CD14-positive monocyte (primary cell): Measurements from ENCODE around the gene CNTNAP2. TPM values are rescaled to one million over a fixed set of nuclear protein-coding genes. Genes with fewer than 3 reads are reported as not detected.

Source experiments
- DNase-seq, 3 donors: peaks; one replicate each; pipeline ENCODE4 v3.0.0-alpha.2; 2011 to 2022
- H2AFZ ChIP-seq: 2 replicates; pipeline ENCODE4 v1.6.0; 2012; ENCODE audit warnings: mild to moderate bottlenecking, low read depth, low read length, inconsistent platforms; ENCODE audit not compliant: insufficient read depth, poor library complexity, severe bottlenecking
- H3K27ac ChIP-seq, 2 donors: 1 replicate in 1 of 2; 2 replicates in 1 of 2; pipeline ENCODE4 v1.5.1; 2012 to 2013; ENCODE audit warnings: low read length in 2 of 2, control low read depth in 1 of 2, inconsistent platforms in 1 of 2, low read depth in 1 of 2, mild to moderate bottlenecking in 1 of 2
- H3K27me3 ChIP-seq, 2 donors: one replicate each; pipeline versions ENCODE4 v1.6.0 to v1.6.1; 2011 to 2013; ENCODE audit warnings: low read length in 2 of 2; ENCODE audit not compliant: control insufficient read depth in 2 of 2, insufficient read depth in 2 of 2
- H3K36me3 ChIP-seq, 2 donors: replicated peaks in 1 of 2; 1 replicate in 1 of 2; 2 replicates in 1 of 2; pipeline versions ENCODE4 v1.5.1 to v1.6.1; 2012 to 2013; ENCODE audit warnings: low read length in 2 of 2, control low read depth in 1 of 2, inconsistent platforms in 1 of 2, mild to moderate bottlenecking in 1 of 2; ENCODE audit not compliant: insufficient read depth in 2 of 2, control insufficient read depth in 1 of 2
- H3K4me1 ChIP-seq, 2 donors: 1 replicate in 1 of 2; 2 replicates in 1 of 2; pipeline versions ENCODE4 v1.5.1 to v1.6.1; 2012 to 2013; ENCODE audit warnings: low read length in 2 of 2, control low read depth in 1 of 2, inconsistent platforms in 1 of 2, mild to moderate bottlenecking in 1 of 2, moderate library complexity in 1 of 2; ENCODE audit not compliant: insufficient read depth in 2 of 2, control insufficient read depth in 1 of 2
- H3K4me2 ChIP-seq: replicated peaks from 2 replicates; pipeline ENCODE3; 2012; ENCODE audit warnings: low read length, moderate library complexity, mild to moderate bottlenecking; ENCODE audit not compliant: poor library complexity, severe bottlenecking; ENCODE audit errors: extremely low read depth
- H3K4me3 ChIP-seq, 3 experiments: fragments of 200-600 bp in 1 of 3; sonication (generic) in 1 of 3; replicated peaks in 1 of 3; 1 replicate in 2 of 3; 2 replicates in 1 of 3; pipeline ENCODE4 v1.5.1; 2011 to 2013; ENCODE audit warnings: low read length in 3 of 3, mild to moderate bottlenecking in 3 of 3, control low read depth in 2 of 3, low read depth in 2 of 3, inconsistent platforms in 1 of 3, moderate library complexity in 1 of 3
- H3K79me2 ChIP-seq: 2 replicates; pipeline ENCODE4 v1.6.0; 2012; ENCODE audit warnings: mild to moderate bottlenecking, control low read depth, inconsistent platforms, low read length, moderate library complexity; ENCODE audit not compliant: insufficient read depth
- H3K9ac ChIP-seq: 2 replicates; pipeline ENCODE4 v1.6.0; 2017; ENCODE audit warnings: low read length, mild to moderate bottlenecking; ENCODE audit not compliant: insufficient read depth, poor library complexity, severe bottlenecking
- H3K9me3 ChIP-seq, 2 donors: replicated peaks in 1 of 2; 1 replicate in 1 of 2; 2 replicates in 1 of 2; pipeline versions ENCODE4 v1.5.1 to v1.6.1; 2012 to 2013; ENCODE audit warnings: low read length in 2 of 2, control low read depth in 1 of 2; ENCODE audit not compliant: control insufficient read depth in 1 of 2, insufficient read depth in 1 of 2
- H4K20me1 ChIP-seq: 2 replicates; pipeline ENCODE4 v1.6.0; 2012; ENCODE audit warnings: mild to moderate bottlenecking, low read length, control low read depth, moderate library complexity; ENCODE audit not compliant: insufficient read depth
- H3K27ac Mint-ChIP-seq, 7 donors: one replicate each; pipeline ENCODE4 v1.8.0; 2020; ENCODE audit warnings: mild to moderate bottlenecking in 7 of 7, mixed read lengths in 7 of 7, moderate library complexity in 6 of 7, inconsistent platforms in 2 of 7
- H3K27me3 Mint-ChIP-seq, 3 donors: one replicate each; pipeline ENCODE4 v1.8.0; 2021 to 2022; ENCODE audit warnings: low read depth in 3 of 3, mild to moderate bottlenecking in 3 of 3, mixed read lengths in 3 of 3, moderate library complexity in 3 of 3, inconsistent platforms in 1 of 3
- H3K36me3 Mint-ChIP-seq, 2 donors: one replicate each; pipeline ENCODE4 v1.8.0; 2020; ENCODE audit warnings: mixed read lengths in 2 of 2, inconsistent platforms in 1 of 2, mild to moderate bottlenecking in 1 of 2
- H3K4me1 Mint-ChIP-seq: one replicate; pipeline ENCODE4 v1.8.0; 2020; ENCODE audit warnings: mild to moderate bottlenecking, mixed read lengths
- H3K4me3 Mint-ChIP-seq, 2 donors: one replicate each; pipeline ENCODE4 v1.8.0; 2020; ENCODE audit warnings: mild to moderate bottlenecking in 2 of 2, mixed read lengths in 2 of 2, moderate library complexity in 1 of 2
- H3K9me3 Mint-ChIP-seq, 7 donors: one replicate each; pipeline ENCODE4 v1.8.0; 2020 to 2022; ENCODE audit warnings: mixed read lengths in 7 of 7, mild to moderate bottlenecking in 6 of 7, moderate library complexity in 6 of 7, inconsistent platforms in 2 of 7
- CTCF ChIP-seq: fragments of 200-600 bp; IDR thresholded peaks from one replicate; pipeline ENCODE4 v1.8.0; 2022; ENCODE audit warnings: antibody characterized with exemption, mild to moderate bottlenecking
- WGBS: methylation state at CpG from one replicate; pipeline ENCODE4 v1.1.5; 2013; ENCODE audit warnings: missing lambda C conversion rate; ENCODE audit not compliant: insufficient coverage; 5-methylcytosine and 5-hydroxymethylcytosine counted together
- intact Hi-C, 2 donors: fragments of 100-400 bp; cut with micrococcal nuclease; formaldehyde crosslinking; loops; one replicate each; pipeline versions ENCODE4 v1.15.0 to v1.15.1; 2023
- polyA plus RNA-seq, 3 donors: library from polyadenylated mRNA; depleted of rRNA in 1 of 3; unstranded in 2 of 3; stranded (reverse) in 1 of 3; fragments of 300-500 nt in 2 of 3; fragments of >200 nt in 1 of 3; fragmentation: Illumina TruSeq in 2 of 3; gene quantifications; 1 replicate in 2 of 3; 2 replicates in 1 of 3; pipeline ENCODE4 v1.2.3, GENCODE V29; 2012 to 2021

CNTNAP2 gene
- polyA plus RNA-seq, 3 donors, result 0.01 TPM; not detected in 2

GRCh38 chr7:147742301-147742700, 1625.7 kb downstream of the CNTNAP2 start:
- H3K4me1 ChIP-seq, result no peaks in the 10 kb centered on the region
- no peak for DNase-seq
- no peak for TF ChIP-seq CTCF
- H3K4me3 ChIP-seq, result no peak overlapping the region
- Mint-ChIP-seq H3K27ac (no peak overlapping the region), H3K27me3 (peaks cover 0 to 2% (median 1%) of the 10 kb centered on the region in 3 donors), H3K36me3 (no peaks in the 10 kb centered on the region), H3K4me3 (no peak overlapping the region), H3K4me1 (no peaks in the 10 kb centered on the region), H3K9me3 (peaks cover 10 to 23% (median 12%) of the 10 kb centered on the region in 7 donors)
- peaks cover 7 to 10% of the 10 kb centered on the region in 2 donors for H3K9me3 ChIP-seq
- no peaks in the 10 kb centered on the region for H3K27me3 ChIP-seq
- H3K36me3 ChIP-seq, result no peaks in the 10 kb centered on the region
- WGBS, result no CpG with 5 or more reads among the region's 3 CpGs
- H2AFZ ChIP-seq, result no peak overlapping the region
- H3K4me2 ChIP-seq, result no peak overlapping the region
- no peak overlapping the region for H3K9ac ChIP-seq
- no peak overlapping the region for H3K27ac ChIP-seq
- H3K79me2 ChIP-seq, result no peaks in the 10 kb centered on the region
- intact Hi-C loops, result no loop called here
- no peaks in the 10 kb centered on the region for H4K20me1 ChIP-seq

GRCh38 chr7:147756300-147756699, 1639.7 kb downstream of the CNTNAP2 start:
- H3K4me1 ChIP-seq, result no peaks in the 10 kb centered on the region
- TF ChIP-seq CTCF, result no peak
- H4K20me1 ChIP-seq, result no peaks in the 10 kb centered on the region
- no peak overlapping the region for H3K4me2 ChIP-seq
- no peaks in the 10 kb centered on the region for H3K9me3 ChIP-seq
- no peak overlapping the region for H2AFZ ChIP-seq
- Mint-ChIP-seq H3K36me3 (no peaks in the 10 kb centered on the region), H3K27me3 (no peaks in the 10 kb centered on the region), H3K27ac (no peak overlapping the region), H3K4me3 (no peak overlapping the region), H3K4me1 (no peaks in the 10 kb centered on the region), H3K9me3 (peaks cover 0 to 4% (median 0%) of the 10 kb centered on the region in 7 donors)
- H3K36me3 ChIP-seq, result no peaks in the 10 kb centered on the region
- no CpG with 5 or more reads among the region's 1 CpG for WGBS
- no peak for DNase-seq
- intact Hi-C loops, result no loop called here
- H3K4me3 ChIP-seq, result no peak overlapping the region
- H3K9ac ChIP-seq, result no peak overlapping the region
- H3K79me2 ChIP-seq, result no peaks in the 10 kb centered on the region
- H3K27me3 ChIP-seq, result no peaks in the 10 kb centered on the region
- no peak overlapping the region for H3K27ac ChIP-seq
